Omental fat pad (tissue), 4 donors: ENCODE data around the gene GCFC2. TPM values are rescaled to one million over a fixed set of nuclear protein-coding genes. Genes with fewer than 3 reads are reported as not detected.

Experiments used
- ATAC-seq: fragments of 150-250 bp; one replicate; pipeline ENCODE4 v1.9.1; 2016; ENCODE audit warnings: mild to moderate bottlenecking, moderate library complexity; ENCODE audit not compliant: low FRiP score
- DNase-seq: peaks from one replicate; pipeline ENCODE4 v3.0.0-alpha.2; 2019; ENCODE audit warnings: low spot score
- CTCF ChIP-seq, 3 donors: fragments of 450-650 bp; IDR thresholded peaks; one replicate each; pipeline ENCODE4 v1.5.1; 2016 to 2017; ENCODE audit warnings: antibody characterized with exemption in 3 of 3, mild to moderate bottlenecking in 3 of 3, moderate library complexity in 2 of 3
- small RNA-seq: library from RNA; depleted of rRNA; stranded (forward); fragments of <200 nt; gene quantifications from one replicate; pipeline ENCODE3, GENCODE V24; 2016
- total RNA-seq, 4 donors: library from RNA; depleted of rRNA; stranded (reverse); fragments of >200 nt; gene quantifications; one replicate each; pipeline ENCODE4 v1.1.0, GENCODE V29; 2016

GCFC2 gene
- total RNA-seq, 4 donors from 2014 or later = 17.1 to 30.4 (median 28.5) TPM

- TF ChIP-seq CTCF (IDR thresholded peaks at IDR 0.05) = no peak
- DNase-seq = no peak
- no peak for ATAC-seq
Measured at GRCh38 chr2:75616933-75617332, 93.8 kb downstream of the GCFC2 start.

DNA sequence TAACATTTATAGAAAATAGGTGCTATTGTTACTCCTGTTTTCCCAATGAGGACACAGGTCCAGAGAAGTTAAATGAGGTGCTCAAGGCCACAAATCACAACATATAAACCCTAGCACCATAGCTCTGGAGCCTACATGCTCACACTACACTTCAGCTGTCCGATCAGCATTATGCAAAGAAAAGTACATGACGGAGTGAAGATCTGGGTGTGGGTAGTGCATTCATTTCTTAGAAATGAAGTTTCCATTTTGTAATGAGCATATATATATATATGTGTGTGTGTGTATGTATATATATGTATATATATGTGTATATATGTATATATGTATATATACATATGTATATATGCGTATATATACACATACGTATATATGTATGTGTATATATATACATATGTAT lies 94.3 kb downstream of the GCFC2 start:
- TF ChIP-seq CTCF (IDR thresholded peaks at IDR 0.05) = no peak
- DNase-seq = no peak
- ATAC-seq = no peak

DNA sequence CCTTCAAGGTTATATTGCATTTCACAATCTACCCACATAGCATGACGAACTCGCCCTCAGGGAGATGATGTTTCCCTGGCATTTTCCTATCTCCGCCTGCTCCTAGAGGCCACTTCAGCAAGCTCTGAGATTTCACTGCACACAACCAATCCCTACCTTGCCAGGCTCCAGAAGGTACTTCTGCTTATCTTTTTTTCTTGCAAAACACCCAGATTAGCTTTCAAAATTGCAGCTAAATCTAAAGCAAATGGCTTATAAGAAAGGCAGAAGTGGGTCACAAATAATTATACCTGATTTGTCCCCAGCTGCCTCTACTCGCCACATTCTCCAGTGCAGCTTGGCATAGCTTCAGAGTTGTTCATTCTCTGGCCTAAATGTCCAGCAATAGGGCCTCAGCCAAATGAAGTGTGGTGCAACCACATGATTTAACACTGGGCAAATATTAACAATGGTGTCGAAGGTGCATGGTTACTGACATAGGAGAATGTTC lies 96.5 kb downstream of the GCFC2 start:
- TF ChIP-seq CTCF (IDR thresholded peaks at IDR 0.05) = no peak

DNA sequence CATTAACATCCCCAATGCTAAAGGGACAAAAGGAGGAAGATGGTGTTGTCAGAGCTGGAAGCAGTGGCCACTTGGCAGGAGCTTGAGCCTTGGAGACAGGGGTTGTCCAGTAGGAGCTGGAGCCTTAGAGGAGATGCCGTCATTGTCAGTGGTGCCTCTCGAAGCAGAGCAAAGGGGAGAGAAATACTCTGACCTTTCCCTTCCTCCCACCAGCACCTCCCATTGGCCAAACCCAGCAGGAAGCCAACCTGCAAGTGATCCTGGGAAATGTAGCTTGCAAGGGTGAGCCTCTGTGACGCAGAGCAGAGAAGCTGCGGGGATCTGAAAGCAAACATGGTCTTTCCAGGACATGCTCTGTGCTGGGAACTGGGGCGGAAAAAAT lies 97.9 kb downstream of the GCFC2 start:
- DNase-seq (no peak), ATAC-seq (no peak)
- no peak for TF ChIP-seq CTCF (IDR thresholded peaks at IDR 0.05)

More for the DNA sequence above, 96.5 kb downstream of the GCFC2 start:
- no peak for DNase-seq
- no peak for ATAC-seq

Small RNAs within 50 kb of the gene (small RNA-seq; reads per million reads assigned to genes)
- not detected for gene RF00012

Other genes with a start within 250 kb of the GCFC2 start
- 1 to 10 TPM in 1 of 4 donors, under 1 TPM in 2, not detected in 1; 0.46 to 1.3 (median 0.50) TPM for gene EVA1A, start 150.0 kb downstream of the GCFC2 start, total RNA-seq
- gene MRPL19, start 64.1 kb downstream of the GCFC2 start, total RNA-seq = 10 to 100 TPM; 28.2 to 33.7 (median 29.9) TPM